ENCODE measurements around the gene ACOT7. TPM values are rescaled to one million over a fixed set of nuclear protein-coding genes. Genes with fewer than 3 reads are reported as not detected.
A peak's percentile ranks its signal among the peaks of the same experiment; 100 is the strongest.

ACOT7 gene
- total and polyA plus RNA-seq, 2 donors from 2014 or later: 23.0 to 135 TPM

GRCh38 chr1:6331543-6332273 lies 61.9 kb downstream of the ACOT7 start:
- H3K36me3 ChIP-seq (ENCODE audit: control insufficient read depth in 2 of 3, insufficient read depth in 3 of 3, low read length in 3 of 3): no peaks in the 10 kb centered on the region
- no peaks in the 10 kb centered on the region for H3K9me3 ChIP-seq (ENCODE audit: control insufficient read depth in 2 of 3, insufficient read depth in 1 of 3, low read length in 3 of 3)
- no peak overlapping the region for H3K9ac ChIP-seq (ENCODE audit: low read length in 3 of 3)
- no peak overlapping the region for H3K4me3 ChIP-seq (ENCODE audit: low read length in 3 of 3)
- TF ChIP-seq CTCF (IDR thresholded peaks at IDR 0.05; ENCODE audit: borderline replicate concordance, extremely low read depth, insufficient read depth): no peak
- peak in 2 of 5 donors; percentile 36 to 46 for DNase-seq
- H3K27me3 ChIP-seq (ENCODE audit: control insufficient read depth, insufficient read depth, low read length): no peaks in the 10 kb centered on the region
- no peak for FAIRE-seq
- no peaks in the 10 kb centered on the region for H3K4me1 ChIP-seq (ENCODE audit: control insufficient read depth in 2 of 3, insufficient read depth in 2 of 3, low read depth in 1 of 3, low read length in 3 of 3)
- intact Hi-C loops (cut with DNase I): no loop called here
- no peak overlapping the region for H3K27ac ChIP-seq (ENCODE audit: low read depth in 2 of 2, low read length in 2 of 2)

- FAIRE-seq (no peak), DNase-seq (peak in 1 of 5 donors; percentile 37)
- no peaks in the 10 kb centered on the region for H3K9me3 ChIP-seq (ENCODE audit: control insufficient read depth in 2 of 3, insufficient read depth in 1 of 3, low read length in 3 of 3)
- intact Hi-C loops (cut with DNase I): no loop called here
- no peaks in the 10 kb centered on the region for H3K4me1 ChIP-seq (ENCODE audit: control insufficient read depth in 2 of 3, insufficient read depth in 2 of 3, low read depth in 1 of 3, low read length in 3 of 3)
- no peaks in the 10 kb centered on the region for H3K27me3 ChIP-seq (ENCODE audit: control insufficient read depth, insufficient read depth, low read length)
- TF ChIP-seq CTCF (IDR thresholded peaks at IDR 0.05; ENCODE audit: borderline replicate concordance, extremely low read depth, insufficient read depth): no peak
- H3K36me3 ChIP-seq (ENCODE audit: control insufficient read depth in 2 of 3, insufficient read depth in 3 of 3, low read length in 3 of 3): no peaks in the 10 kb centered on the region
- H3K9ac ChIP-seq (ENCODE audit: low read length in 3 of 3): no peak overlapping the region
- H3K27ac ChIP-seq (ENCODE audit: low read depth in 2 of 2, low read length in 2 of 2): no peak overlapping the region
- H3K4me3 ChIP-seq (ENCODE audit: low read length in 3 of 3): no peak overlapping the region
Measured at GRCh38 chr1:6330410-6330911, 63.1 kb downstream of the ACOT7 start.

GRCh38 chr1:6329851-6330250 lies 63.7 kb downstream of the ACOT7 start:
- no peaks in the 10 kb centered on the region for H3K9me3 ChIP-seq (ENCODE audit: control insufficient read depth in 2 of 3, insufficient read depth in 1 of 3, low read length in 3 of 3)
- H3K27ac ChIP-seq (ENCODE audit: low read depth in 2 of 2, low read length in 2 of 2): no peak overlapping the region
- no peak for FAIRE-seq
- no peak overlapping the region for H3K9ac ChIP-seq (ENCODE audit: low read length in 3 of 3)
- no peaks in the 10 kb centered on the region for H3K27me3 ChIP-seq (ENCODE audit: control insufficient read depth, insufficient read depth, low read length)
- peak in 2 of 5 donors; percentile 26 to 72 for DNase-seq
- no peaks in the 10 kb centered on the region for H3K4me1 ChIP-seq (ENCODE audit: control insufficient read depth in 2 of 3, insufficient read depth in 2 of 3, low read depth in 1 of 3, low read length in 3 of 3)
- H3K36me3 ChIP-seq (ENCODE audit: control insufficient read depth in 2 of 3, insufficient read depth in 3 of 3, low read length in 3 of 3): no peaks in the 10 kb centered on the region
- TF ChIP-seq CTCF (IDR thresholded peaks at IDR 0.05; ENCODE audit: borderline replicate concordance, extremely low read depth, insufficient read depth): no peak
- intact Hi-C loops (cut with DNase I): no loop called here
- H3K4me3 ChIP-seq (ENCODE audit: low read length in 3 of 3): no peak overlapping the region

Data from kidney (tissue), 14 donors.